D721Med (cell line): ENCODE results near the gene RAB8A.
"Not testable (repeated sequence)": the region's sequence is repeated elsewhere in the genome, so short reads cannot be mapped to it uniquely, and the experiment has no call there.

Source experiments
- DNase-seq: peaks from one replicate; pipeline ENCODE4 v3.0.0; 2011; ENCODE audit warnings: low spot score; ENCODE audit not compliant: insufficient read length
- FAIRE-seq: peaks from 2 replicates; lab custom pipeline; 2011; peaks lifted over from hg19 to GRCh38; lab: Jason Lieb, UNC
- TF ChIP-seq, protein P1 (sequence below): IDR thresholded peaks from 2 replicates; pipeline ENCODE4 v1.5.1; 2012; ENCODE audit warnings: mild to moderate bottlenecking, control low read depth; ENCODE audit not compliant: insufficient read depth; ENCODE audit errors: missing control alignments

RAB8A gene

DNA sequence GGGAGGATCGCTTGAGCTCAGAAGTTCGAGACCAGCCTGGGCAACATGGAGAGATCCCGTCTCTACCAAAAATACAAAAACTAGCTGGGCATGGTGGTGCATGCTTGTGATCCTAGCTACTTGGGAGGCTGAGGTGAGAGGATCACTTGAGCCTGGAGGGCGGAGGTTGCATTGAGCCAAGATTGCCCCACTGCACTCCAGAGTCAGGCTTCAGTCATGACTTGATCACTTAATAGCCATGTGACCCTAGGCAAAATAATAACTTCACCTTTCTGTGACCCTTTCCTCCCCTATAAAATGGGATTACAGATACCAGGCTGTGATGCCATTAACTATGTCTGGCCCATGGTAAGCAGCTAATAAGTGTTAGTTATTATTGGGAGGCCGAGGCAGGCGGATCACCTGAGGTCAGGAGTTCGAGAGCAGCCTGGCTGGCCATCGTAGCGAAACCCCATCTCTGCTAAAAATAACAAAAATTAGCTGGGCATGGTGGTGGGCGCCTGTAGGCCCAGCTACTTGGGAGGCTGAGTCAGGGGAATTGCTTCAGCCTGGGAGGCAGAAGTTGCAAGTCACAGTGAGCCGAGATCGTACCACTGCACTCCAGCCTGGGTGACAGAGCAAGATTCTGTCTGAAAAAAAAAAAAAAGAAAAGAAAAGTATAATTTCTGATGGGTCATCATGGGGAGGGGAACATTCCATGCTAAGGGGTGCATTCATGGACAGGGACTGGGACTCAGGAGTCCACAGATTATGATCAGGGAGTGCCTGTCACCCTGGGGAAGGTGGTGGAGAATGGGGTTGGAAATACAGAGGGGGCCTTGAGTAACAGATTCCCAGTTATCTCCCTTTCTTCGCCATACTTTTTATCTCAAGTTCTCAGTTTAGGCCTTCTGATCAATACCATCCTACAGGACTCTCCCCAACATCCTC lies 19.9 kb upstream of the RAB8A start:
- TF ChIP-seq, protein P1, sequence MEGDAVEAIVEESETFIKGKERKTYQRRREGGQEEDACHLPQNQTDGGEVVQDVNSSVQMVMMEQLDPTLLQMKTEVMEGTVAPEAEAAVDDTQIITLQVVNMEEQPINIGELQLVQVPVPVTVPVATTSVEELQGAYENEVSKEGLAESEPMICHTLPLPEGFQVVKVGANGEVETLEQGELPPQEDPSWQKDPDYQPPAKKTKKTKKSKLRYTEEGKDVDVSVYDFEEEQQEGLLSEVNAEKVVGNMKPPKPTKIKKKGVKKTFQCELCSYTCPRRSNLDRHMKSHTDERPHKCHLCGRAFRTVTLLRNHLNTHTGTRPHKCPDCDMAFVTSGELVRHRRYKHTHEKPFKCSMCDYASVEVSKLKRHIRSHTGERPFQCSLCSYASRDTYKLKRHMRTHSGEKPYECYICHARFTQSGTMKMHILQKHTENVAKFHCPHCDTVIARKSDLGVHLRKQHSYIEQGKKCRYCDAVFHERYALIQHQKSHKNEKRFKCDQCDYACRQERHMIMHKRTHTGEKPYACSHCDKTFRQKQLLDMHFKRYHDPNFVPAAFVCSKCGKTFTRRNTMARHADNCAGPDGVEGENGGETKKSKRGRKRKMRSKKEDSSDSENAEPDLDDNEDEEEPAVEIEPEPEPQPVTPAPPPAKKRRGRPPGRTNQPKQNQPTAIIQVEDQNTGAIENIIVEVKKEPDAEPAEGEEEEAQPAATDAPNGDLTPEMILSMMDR, result no peak
- DNase-seq (no peak), FAIRE-seq (no peak)

DNA sequence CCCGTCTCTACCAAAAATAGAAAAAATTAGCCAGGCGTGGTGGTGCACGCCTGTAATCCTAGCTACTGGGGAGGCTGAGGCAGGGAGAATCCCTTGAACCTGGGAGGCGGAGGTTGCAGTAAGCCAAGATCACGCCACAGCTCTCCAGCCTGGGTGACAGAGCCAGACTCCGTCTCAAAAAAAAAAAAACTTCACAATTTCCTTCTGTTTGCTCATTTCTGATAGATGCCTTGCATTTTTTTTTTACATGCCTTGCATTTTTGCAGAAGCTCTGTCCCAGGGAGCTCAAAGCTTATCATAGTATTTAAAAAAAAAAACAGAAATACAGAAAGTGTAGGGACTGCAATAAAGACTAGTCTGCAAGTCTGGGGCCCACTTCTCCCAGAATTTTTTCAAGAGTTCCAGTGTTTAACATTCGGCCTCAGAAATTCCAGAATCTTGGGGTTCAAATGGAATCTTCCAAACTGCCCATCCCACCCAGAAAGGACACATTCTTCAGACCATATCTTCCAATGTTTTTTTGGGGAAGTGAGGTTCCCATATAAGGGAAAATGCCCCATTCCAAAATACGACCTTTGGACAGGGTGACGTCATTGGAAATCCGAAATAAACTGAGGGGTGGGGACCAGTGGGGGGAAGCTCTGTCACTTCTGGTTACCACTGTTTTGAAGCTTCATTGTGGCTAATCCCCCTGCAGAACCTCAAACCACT lies 17.2 kb upstream of the RAB8A start:
- TF ChIP-seq, protein P1, result no peak
- DNase-seq, result no peak
- no peak for FAIRE-seq

DNA sequence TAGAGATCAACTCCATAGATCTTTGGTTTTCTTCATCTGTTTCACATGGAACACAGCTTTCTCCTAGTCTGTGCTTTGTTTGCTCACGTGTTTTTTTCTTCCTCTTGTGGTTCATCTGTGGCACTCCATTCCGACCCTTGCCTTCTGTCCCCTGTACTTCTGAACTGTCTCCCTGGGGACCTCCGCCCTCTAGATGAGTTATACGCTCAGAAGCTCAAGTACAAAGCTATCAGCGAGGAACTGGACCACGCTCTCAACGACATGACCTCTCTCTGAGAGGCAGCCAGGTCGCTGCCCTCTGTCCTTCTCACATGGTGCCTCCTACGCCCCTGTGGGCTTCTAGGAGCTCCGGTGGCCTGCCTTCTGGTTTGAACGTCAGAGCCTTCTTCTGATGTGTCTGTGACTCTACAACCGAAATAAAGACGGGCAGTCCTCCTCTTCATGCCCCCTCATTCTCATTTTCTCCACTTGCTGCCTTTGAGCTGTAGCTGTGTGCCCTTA lies 16.6 kb upstream of the RAB8A start:
- TF ChIP-seq, protein P1, result no peak
- no peak for FAIRE-seq
- no peak for DNase-seq

DNA sequence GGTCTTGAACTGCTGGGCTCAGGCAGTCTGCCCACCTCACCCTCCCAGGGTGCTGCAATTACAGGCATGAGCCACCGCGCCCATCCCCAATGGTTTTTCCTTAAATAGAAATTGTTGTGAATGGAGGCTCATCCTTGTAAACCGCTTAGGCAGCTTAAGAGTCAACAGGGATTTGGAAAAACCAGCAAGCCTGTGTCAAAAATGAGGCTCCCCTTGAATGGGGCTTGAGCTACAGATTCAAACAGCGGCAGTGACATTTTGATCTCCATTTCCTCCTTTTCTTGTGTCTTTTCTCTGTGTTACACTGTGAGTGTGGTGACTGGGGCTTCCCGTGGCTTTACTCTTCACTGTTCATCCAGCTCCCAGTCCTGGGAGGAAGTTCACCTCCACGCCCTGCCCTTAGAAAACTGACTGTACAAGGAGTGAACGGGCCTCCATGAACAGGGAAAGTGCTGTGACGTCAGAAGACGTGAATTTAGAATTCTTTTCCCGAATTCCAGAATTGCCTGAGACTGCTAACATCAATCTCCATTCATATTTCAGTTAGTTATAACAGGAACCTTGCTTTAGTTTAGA lies 15.3 kb upstream of the RAB8A start:
- TF ChIP-seq, protein P1, result no peak
- FAIRE-seq (no peak), DNase-seq (peak; percentile 57)

DNA sequence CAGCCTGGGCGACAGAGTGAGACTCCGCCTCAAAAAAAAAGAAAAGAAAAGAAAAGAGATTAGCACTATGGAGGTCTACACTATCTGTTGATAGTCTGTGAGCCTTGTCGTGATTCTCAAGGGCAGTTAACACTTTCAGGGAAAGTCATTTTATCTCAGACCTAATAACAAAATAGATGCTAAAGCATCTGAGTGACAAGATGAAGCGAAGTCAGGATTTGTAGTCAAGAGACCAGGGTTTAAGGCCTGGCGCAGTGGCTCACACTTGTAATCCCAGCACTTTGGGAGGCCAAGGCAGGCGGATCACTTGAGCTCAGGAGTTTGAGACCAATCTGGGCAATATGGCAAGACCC lies 13.3 kb upstream of the RAB8A start:
- TF ChIP-seq, protein P1, result no peak
- no peak for FAIRE-seq
- no peak for DNase-seq

DNA sequence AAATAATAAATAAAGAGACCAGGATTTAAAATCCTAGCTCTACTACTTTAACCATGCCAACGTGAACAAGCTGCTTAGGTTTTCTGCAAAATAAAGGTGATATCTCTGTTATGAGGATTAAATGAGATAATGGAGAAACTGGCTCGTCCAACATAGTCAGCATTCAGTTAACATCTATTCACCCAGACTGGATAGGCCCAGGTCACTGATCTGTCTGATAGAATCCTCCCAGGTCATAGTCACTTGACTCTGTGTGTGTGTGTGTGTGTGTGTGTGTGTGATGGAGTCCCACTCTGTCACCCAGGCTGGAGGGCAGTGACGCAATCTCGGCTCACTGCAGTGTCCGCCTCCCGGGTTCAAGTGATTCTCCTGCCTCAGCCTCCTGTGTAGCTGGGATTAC lies 12.9 kb upstream of the RAB8A start:
- TF ChIP-seq, protein P1, result no peak
- no peak for FAIRE-seq
- no peak for DNase-seq

DNA sequence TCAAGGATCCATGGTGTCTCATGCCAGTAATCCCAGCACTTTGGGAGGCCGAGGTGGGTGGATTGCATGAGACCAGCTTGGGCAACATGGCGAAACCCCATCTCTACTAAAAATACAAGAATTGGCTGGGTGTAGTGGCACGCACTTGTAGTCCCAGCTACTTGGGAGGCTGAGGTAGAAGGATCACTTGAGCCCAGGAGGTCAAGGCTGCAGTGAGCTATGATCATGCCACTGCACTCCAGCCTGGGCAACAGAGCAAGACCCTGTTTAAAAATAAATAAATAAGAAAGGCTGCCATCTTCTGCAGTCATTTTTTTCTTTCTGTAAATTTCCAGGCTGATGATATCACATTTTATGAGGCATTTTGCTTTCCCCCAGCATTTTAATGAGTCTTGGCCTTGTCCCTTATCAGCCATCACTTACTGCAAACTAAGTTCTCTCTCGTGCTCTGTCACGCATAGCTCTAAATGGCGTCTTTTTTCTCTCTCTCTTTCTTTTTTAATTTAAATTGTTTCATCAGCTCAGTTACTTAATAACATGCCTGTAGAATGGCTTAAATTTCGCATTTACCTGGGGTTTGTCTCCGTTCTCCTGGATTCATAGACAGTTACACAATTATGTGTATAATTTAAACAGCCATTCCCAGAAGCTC lies 12.2 kb upstream of the RAB8A start:
- not testable (repeated sequence) for FAIRE-seq, DNase-seq
